HG02885 (cell line): ENCODE measurements around the gene ASF1A.
"Not testable (repeated sequence)": the region's sequence is repeated elsewhere in the genome, so short reads cannot be mapped to it uniquely, and the experiment has no call there.

Source experiments
- ATAC-seq: cut with Tn5 transposase; IDR thresholded peaks from one replicate; pipeline ENCODE4 v1.9.1; 2021; ENCODE audit warnings: mild to moderate bottlenecking; ENCODE audit not compliant: unreplicated experiment, poor library complexity

The ASF1A gene

DNA sequence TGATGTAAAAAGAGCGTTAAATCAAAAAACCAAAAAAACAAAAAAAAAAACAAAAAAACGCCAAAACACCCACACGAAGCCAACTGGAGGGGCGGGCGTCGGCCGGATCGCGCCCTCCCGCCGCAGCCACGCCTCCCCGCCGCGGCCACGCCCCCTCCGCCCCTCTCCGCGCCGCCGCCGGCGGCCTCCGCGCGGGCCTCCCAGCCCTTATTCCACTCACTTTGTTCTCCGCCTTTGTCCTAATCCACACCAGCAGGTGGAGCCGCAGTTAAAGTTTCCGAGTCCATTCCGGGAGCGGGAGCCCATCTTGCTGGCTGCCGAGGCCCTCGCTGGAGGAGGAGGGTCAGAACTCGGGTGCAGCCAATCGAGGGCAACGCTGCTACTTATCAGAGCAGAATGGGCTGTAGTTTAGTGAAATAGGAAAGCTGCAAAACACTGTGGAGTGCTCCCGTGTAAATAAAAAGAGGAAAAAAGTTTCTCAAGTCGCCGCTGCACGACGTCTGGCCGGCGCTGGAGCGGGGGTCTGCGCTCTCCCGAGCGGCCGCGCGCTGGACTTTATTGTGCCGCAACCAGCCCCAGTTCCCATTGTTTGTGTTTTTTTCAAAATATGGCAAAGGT lies at the start of gene ASF1A:
Gene ASF1A, plus strand, starts transcription at position 346 of the 618 bp plus-strand sequence. Its CDS starts 262 bp downstream, at position 608.
- peak; percentile 68 for ATAC-seq

DNA sequence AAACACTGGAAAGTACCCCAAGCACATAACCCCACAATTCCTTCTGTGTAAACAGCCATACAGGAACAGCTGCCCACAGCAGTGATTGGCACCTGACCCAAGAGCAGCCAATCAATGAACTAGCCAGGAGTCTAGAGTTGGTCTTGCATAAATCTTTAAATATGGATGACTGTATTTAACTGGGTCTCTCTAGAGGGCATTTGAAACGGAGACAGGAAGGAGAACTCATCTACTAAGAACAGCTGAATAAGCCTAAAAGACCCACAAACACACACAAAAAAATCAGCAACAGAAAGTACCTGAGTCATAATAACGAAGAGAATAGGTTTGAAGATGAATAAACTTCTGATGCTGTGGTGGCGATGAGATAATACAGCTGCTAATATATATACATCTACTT lies 49.0 kb upstream of the ASF1A start:
- ATAC-seq = peak; percentile 67

DNA sequence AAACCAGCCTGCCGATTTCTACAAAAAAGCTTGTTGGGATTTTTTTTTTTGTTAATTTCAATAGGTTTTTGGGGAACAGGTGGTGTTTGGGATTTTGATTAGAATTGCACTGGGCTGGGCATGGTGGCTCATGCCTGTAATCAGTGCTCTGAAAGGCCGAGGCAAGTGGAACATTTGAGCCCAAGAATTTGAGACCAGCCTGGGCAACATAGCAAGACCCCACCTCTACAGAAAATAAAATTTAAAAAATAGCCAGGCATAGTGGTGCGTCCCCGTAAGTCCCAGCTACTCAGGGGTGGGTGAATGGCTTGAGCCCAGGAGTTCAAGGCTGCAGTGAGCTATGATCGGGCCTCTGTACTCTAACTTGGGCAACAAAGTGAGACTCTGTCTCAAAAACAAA lies 40.5 kb upstream of the ASF1A start:
- ATAC-seq = no peak

DNA sequence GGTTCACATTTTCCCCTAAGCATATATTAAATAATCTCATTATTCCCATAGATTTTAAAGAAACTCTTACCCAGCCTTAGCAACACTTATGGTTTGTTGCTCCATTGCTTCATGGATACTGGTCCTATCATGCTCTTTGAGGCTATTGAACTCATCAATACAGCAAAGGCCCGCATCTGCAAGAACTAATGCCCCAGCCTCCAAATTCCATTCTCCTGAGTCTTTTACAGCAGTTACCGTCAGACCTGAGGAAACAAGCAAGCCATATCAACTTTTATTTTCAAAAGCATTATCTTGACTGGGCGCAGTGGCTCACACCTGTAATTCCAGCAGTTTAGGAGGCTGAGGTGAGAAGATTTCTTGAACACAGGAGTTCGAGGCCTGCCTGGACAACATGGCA lies 37.7 kb upstream of the ASF1A start:
- ATAC-seq = no peak

DNA sequence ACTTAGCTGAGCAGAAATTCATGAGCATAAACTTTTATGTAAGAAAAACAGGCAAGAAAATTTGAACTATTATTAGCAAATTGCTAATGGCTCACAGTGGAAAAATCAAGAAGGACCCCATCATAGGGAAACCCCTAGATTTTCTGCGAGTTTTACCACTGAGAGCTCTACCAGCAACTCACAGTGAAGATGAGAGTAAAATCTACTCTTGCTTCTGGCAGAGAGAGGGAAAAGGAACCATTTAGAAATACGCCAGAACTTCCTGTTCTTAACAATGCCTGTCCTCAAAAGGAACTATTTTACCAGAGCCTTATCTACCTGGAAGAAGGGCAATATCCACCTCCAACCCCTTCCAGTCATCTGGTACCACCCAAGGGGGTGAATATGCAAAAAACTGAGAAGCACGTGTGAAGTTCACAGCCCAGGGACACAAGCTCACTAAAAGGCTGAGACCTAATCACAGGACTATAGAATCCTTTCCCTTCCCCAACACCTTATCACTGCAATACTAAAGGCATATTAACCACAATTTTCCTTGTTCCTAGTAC lies 34.4 kb upstream of the ASF1A start:
- ATAC-seq = peak; percentile 66

DNA sequence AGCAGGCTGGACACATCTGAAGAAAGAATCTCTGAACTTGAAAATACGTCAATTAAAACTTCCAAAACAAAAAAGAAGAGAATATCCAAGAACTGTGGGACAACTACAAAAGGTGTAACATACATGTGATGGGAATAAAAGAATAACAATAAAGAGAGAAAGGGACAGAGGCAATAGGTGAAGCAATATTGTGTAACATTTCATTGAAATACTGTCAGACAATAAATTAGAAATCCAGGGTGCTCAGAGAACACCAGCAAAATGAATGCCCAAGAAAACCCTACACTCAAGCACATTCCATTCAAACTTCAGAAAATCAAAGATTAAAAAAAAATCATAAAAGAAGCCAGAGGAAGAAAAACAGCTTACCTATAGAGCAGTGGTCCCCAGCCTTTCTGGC lies 33.6 kb upstream of the ASF1A start:
- no peak for ATAC-seq

DNA sequence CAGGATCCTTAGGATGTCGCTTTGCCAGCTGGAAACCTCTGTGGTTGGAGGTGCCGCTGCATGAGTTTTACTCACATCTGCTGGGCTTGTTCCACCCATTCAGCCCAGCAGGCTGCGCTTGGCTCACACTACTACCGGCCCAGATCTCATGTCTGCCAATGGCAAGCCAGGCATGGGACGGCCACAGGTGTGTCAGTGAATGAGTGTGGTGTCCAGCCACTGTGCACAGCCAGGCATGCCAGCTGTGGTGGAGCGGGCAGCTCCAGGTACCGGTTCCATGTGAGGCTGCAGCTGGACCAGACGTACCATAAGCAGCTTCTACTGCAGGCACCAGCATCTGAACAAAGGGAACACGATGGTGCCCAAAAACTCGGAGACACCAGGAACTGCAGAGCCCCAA lies 33.1 kb upstream of the ASF1A start:
- ATAC-seq = no peak

DNA sequence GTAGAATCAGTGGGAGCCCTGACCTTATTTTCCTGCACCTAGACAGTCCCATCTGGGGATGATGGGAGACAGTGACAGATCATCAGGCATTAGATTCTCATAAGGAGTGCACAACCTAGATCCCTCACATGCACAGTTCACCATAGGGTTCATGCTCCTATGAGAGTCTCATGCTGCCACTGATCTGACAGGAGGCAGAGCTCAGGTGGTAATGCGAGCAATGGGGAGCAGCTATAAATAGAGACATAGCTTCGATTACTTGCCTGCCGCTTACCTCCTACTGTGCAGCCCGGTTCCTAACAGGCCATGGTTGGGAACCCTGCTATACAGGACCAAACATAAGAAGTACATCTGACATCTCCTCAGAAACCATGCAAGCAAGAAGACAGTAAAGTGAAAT lies 31.5 kb upstream of the ASF1A start:
- no peak for ATAC-seq

DNA sequence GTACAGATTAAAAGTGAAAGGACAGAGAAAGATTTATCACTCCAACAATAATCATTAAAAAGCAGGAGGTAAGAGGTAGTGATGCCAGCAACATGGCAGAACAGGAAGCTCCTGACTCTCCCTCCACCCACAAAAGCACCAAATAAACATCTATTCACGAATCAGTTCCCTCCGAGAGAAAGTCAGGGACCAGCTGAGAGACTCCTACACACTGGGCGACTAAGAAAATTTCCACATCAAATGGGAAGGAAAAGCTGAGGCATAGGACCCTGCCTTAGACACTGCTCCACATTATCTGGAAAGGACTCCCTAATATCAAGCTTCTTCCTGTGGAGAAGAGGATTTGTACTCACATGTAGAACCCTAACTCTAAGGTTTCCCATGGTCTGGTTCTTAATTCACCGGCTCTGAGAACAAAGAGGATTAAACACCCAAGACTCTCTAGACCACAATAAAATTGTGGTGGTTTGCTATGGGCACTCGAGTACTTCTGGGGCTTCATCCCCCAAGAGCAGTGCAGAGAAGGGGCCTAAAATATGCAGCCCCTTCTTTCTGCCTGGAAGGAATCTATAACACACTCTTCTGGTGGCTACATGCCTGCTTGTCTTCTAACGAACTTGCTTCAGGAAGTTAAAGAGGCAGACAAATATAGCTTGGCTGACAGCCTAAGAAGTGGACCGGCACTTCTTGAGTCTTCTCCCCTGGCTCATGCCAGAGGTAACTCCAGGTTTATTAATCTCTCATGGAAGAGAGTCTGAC lies 29.4 kb upstream of the ASF1A start:
- ATAC-seq = peak; percentile 46

DNA sequence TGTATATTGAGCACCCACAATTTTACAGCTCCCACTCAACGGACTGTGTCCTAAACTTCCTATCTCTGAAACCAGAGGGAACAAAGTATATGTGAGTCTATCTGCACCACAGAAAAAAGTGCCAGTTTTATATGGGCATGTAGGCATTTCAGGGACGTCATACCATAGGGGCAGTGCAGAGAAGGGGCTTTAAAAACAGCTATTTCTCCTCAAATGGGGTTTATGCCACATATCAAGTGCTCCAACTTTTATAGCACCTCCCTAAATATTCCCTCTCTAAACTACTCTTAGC lies 28.9 kb upstream of the ASF1A start:
- no peak for ATAC-seq

DNA sequence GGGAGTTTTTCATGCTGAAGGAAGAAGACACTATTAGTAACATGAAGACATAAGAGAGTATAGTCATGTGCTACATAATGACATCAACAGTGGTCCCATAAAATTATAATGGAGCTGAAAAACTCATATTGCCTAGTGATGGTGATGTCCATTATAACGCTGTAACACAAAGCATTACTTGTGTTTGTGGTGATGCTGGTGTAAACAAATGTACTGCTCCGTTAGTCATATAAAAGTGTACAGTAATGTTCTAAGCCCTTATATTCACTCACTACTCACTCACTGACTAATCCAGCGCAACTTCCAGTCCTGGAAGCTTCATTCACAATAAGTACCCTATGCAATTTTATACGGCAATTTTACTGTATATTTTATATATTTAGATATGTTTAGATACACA lies 26.8 kb upstream of the ASF1A start:
- no peak for ATAC-seq

DNA sequence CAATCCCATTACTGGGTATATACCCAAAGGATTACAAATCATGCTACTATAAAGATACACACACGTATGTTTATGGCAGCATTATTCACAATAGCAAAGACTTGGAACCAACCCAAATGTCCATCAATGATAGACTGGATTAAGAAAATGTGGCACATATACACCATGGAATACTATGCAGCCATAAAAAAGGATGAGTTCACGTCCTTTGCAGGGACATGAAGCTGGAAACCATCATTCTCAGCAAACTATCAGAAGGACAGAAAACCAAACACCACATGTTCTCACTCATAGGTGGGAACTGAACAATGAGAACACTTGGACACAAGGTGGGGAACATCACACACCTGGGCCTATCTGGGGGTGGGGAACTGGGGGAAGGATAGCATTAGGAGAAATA lies 25.1 kb upstream of the ASF1A start:
- ATAC-seq = not testable (repeated sequence)

DNA sequence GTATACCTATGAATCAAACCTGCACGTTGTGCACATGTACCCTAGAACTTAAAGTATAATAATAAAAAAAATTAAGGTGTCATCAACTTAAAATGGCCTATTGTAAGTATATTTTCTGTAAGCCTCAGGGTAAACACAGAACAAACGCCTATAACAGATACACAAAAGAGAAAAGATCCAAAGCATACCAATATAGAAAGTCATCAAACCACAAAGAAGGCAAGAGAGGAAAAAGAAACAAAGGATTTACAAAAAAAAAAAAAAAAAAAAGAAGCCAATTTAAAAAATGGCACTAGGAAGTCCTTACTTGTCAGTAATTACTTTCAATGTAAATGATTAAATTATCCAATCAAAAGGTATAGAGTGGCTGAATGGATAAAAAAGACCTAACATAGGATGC lies 24.6 kb upstream of the ASF1A start:
- ATAC-seq = no peak

DNA sequence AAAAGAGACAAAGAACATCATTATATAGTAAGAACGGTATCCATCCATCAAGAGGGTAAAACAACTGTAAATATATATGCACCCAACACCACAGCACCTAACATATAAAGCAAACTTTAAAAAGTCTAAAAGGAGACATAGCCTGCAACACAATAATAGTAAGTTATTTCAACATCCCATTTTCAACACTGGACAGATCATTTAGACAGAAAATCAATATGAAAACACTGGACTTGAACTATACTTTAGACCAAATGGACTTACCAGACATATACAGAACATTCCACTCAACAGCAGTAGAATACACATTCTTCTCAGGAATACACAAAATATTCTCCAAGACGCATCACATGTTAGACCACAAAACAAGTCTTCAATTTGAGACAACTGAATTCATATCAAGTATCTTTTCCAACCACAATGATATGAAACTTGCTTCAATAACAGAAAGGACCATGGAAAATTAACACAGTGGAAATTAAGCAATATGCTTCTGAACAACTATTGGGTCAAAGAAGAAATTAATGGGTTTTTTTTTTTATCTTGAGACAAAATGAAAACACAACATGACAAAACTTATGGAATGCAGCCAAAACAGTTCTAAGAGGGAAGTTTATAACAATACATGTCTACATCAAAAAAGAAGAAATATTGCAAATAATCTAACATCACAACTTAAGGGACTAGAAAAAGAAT lies 23.9 kb upstream of the ASF1A start:
- ATAC-seq = no peak

DNA sequence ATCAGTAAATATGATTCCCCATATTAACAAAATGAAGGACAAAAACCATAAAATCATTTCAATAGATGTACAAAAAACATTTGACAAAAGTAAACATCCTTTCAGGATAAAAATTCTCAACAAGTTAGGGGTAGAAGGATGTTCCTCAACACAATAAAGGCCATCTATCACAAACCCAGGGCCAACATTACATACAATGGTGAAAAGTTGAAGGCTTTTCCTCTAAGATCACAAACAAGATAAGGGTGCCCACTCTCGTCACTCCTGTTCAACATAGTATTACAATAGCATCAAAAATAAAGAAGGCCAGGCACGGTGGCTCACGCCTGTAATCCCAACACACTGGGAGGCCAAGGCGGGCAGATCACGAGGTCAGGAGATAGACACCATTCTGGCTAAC lies 22.6 kb upstream of the ASF1A start:
- no peak for ATAC-seq

DNA sequence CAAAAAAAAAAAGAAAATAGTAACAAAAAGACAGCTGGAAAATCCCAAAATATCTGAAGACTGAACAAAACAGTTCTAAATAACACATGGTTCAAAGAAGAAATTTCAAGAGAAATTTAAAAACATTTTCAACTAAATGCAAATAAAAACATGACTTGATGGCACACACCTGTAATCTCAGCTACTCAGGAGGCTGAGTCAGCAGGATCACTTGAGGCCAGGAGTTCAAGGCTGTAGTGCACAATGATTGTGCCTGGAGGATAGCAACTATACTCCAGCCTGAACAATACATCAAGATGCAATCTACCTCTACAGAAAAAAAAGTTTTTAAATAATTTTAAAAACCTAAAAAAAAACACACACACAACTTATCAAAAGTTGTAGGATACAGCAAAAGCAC lies 21.6 kb upstream of the ASF1A start:
- ATAC-seq = no peak

DNA sequence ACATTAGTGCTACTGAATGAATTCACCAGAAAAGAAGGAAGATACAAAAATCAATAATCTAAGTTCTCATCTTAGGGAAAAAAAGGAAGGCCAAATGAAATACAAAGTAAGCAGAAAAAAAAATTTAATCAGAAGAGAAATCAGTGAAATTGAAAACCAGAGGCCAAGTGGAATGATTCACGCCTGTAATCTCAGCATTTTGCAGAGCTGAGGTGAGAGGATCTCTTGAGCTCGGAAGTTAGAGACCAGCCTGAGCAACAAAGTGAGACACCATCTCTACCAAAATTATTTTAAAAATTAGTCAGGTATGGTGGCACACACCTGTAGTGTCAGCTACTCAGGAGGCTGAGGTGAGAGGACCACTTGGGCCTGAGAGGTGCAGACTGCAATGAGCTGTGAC lies 21.2 kb upstream of the ASF1A start:
- no peak for ATAC-seq

DNA sequence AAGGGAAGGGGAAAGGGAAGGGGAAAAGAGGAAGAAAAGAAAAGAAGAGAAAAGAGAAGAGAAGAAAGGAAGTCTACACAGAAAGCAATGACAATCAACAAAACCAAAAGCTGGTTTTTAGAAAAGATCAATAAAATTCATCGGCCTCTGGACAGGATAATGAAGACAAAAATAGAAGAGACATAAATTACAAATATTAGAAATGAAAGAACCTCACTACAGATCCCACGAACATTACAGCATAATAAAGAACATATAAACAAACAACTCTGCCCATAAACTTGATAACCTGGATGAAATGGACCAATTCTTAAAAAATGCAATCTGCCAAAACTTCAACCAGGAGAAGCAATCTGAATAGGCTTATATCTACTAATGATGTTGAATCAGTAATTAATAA lies 20.7 kb upstream of the ASF1A start:
- no peak for ATAC-seq

DNA sequence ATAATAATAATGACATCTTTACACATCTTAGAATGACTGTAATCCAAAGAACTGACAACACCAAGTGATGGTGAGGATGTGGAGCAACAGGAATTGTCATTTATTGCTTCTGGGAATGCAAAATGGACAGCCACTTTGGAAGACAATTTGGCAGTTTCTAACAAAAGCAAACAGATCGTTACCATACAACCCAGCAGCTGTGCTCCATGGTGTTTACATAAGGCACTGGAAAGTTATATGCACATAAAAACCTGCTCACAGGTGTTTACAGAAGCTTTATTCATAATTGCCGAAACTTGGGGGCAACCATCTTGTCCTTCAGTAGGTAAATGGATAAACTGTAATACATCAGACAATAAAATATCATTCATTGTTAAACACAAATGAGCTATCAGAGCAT lies 18.3 kb upstream of the ASF1A start:
- no peak for ATAC-seq

DNA sequence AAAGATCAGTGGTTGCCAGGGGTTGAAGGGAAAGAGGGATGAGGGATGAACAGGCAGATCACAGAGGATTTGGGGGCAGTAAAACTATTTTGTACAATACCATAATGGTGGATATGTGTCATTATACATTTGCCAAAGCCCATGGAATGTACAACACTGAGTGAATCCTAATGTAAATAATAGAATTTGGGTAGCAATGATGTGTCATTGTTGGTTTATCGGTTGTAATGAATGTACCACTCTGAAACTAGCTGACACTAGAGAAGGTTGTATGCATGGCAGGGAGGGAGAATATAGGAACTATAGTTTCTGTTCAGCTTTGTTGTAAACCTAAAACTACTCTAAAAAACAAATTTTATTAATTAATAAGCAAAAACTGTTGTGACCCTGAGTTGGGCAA lies 17.8 kb upstream of the ASF1A start:
- no peak for ATAC-seq

DNA sequence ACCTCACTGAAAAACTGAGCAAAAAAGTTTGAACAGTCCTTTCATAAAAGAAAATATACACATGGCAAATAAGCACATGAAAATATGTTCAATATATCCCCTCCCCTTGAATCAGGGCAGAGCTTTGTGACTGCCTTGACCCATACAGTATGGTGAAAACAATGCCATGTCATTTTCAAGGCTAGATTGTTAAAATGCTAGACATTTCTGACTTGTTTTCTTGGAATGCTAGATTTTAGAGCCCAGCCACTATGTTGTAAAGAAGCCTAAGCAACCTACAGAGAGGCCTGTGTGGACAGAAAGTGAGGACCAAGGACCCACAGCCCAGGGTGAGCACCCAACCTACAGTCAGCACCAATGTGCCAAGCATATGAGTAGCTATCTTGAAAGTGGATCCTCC lies 17.1 kb upstream of the ASF1A start:
- ATAC-seq = no peak

DNA sequence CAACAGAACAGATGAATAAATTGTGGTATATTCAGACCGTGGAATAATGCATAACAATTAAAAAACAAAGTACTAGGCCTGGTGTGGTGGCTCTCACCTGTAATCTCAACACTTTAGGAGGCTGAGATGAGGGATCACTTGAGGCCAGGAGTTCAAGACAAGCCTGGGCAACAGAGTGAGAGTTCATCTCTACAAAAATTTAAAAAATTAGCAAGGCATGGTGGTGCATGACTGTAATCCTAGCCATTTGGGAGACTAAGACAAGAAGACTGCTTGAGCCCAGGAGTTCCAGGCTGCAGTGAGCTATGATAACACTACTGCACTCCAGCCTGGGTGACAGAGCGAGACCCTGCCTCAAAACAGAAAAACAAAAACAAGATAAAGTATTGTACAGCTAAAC lies 16.1 kb upstream of the ASF1A start:
- no peak for ATAC-seq
